HL-60 (cell line): Measurements from ENCODE around the gene NPC1.

Experiments
- DNase-seq, 2 experiments: peaks; one replicate each; pipeline ENCODE4 v3.0.0-alpha.2; 2010 to 2020; ENCODE audit warnings: low read depth in 1 of 2, low spot score in 1 of 2
- H3K27ac ChIP-seq: fragments of 250-450 bp; sonication (Bioruptor Pico); replicated peaks from 2 replicates; pipeline ENCODE4 v1.5.1; 2020; ENCODE audit warnings: mild to moderate bottlenecking, moderate library complexity
- H3K27me3 ChIP-seq: fragments of 250-450 bp; sonication (Bioruptor Pico); 2 replicates; pipeline ENCODE4 v1.5.1; 2021; ENCODE audit warnings: mild to moderate bottlenecking, moderate library complexity; ENCODE audit not compliant: insufficient read depth, poor library complexity, severe bottlenecking
- H3K4me3 ChIP-seq: replicated peaks from 2 replicates; pipeline ENCODE4 v1.5.1; 2011; ENCODE audit warnings: mild to moderate bottlenecking, control low read depth, low read length; ENCODE audit not compliant: insufficient read depth
- CTCF ChIP-seq: IDR thresholded peaks from one replicate; pipeline ENCODE4 v1.5.1; 2011; ENCODE audit warnings: low read length, control low read depth, inconsistent platforms; ENCODE audit not compliant: insufficient read depth
- GABPA ChIP-seq: IDR thresholded peaks from 2 replicates; pipeline ENCODE4 v1.6.1; 2012; ENCODE audit warnings: low read depth
- POLR2AphosphoS5 ChIP-seq: IDR thresholded peaks from 2 replicates; pipeline ENCODE4 v1.6.1; 2012; ENCODE audit warnings: low read depth
- REST ChIP-seq: IDR thresholded peaks from 2 replicates; pipeline ENCODE4 v1.6.1; 2012; ENCODE audit warnings: low read depth; ENCODE audit not compliant: insufficient replicate concordance
- SPI1 ChIP-seq: IDR thresholded peaks from 2 replicates; pipeline ENCODE4 v1.6.1; 2012; ENCODE audit warnings: low read depth, mild to moderate bottlenecking, borderline replicate concordance

Gene NPC1

GRCh38 chr18:23499291-23499781 is 87.0 kb downstream of the NPC1 start:
- no peak for DNase-seq
- H3K4me3 ChIP-seq = no peak overlapping the region
- no peaks in the 10 kb centered on the region for H3K27me3 ChIP-seq
- H3K27ac ChIP-seq = peak overlapping the region; percentile 76; the same call in 1 of the 2 replicates
- TF ChIP-seq SPI1 = 0 out of 2 replicates have a peak, but pooled peaks have one; percentile 5
- no peak for TF ChIP-seq REST
- no peak for TF ChIP-seq CTCF
- TF ChIP-seq GABPA = no peak

DNA sequence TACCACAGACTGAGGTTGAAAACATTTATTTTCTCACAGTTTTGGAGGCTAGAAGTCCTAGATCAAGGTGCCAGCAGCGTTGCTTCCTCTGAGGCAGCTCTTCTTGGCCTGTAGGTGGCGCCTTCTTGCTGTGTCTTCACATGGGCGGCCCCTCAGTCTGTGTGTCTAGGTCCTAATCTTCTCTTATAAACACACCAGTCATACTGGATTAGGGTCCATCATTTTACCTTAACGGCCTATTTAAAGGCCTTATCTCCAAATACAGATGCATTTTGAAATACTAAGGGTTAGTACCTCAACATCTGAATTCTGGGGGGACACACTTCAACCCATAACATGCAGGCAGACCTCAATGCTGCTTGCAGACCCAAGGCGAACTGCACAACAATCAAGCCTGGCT is 87.4 kb downstream of the NPC1 start:
- peak; percentile 63 to 91 for DNase-seq

GRCh38 chr18:23498117-23498516 is 88.2 kb downstream of the NPC1 start:
- DNase-seq = no peak
- Histone ChIP-seq H3K4me3 (no peak overlapping the region), H3K27me3 (no peaks in the 10 kb centered on the region), H3K27ac (peak overlapping the region; percentile 76)
- TF ChIP-seq SPI1 (no peak), POLR2AphosphoS5 (no peak), REST (no peak), GABPA (no peak), CTCF (no peak)

More for the DNA sequence above, 87.4 kb downstream of the NPC1 start:
- TF ChIP-seq CTCF (peak; percentile 96), REST (no peak), GABPA (no peak)
- Histone ChIP-seq H3K27me3 (no peaks in the 10 kb centered on the region), H3K27ac (peak overlapping the region; percentile 76), H3K4me3 (no peak overlapping the region)
